Breast epithelium (tissue), 3 donors: Measurements from ENCODE around the gene UGT1A3.

ENCODE experiments used
- CTCF ChIP-seq, 3 donors: fragments of 450-650 bp; IDR thresholded peaks; one replicate each; pipeline ENCODE4 v1.5.1; 2016 to 2017; ENCODE audit warnings: antibody characterized with exemption in 3 of 3, mild to moderate bottlenecking in 3 of 3, moderate library complexity in 3 of 3
- POLR2A ChIP-seq: fragments of 450-650 bp; IDR thresholded peaks from one replicate; pipeline ENCODE4 v1.6.1; 2016; ENCODE audit warnings: antibody characterized with exemption, mild to moderate bottlenecking, moderate library complexity
- POLR2AphosphoS5 ChIP-seq, 3 donors: sonication (generic); formaldehyde crosslinking; IDR thresholded peaks; one replicate each; pipeline ENCODE4 v1.6.1; 2017; ENCODE audit warnings: antibody characterized with exemption in 3 of 3

GRCh38 chr2:233817361-233817911 is 88.6 kb downstream of the UGT1A3 start:
- no peak for TF ChIP-seq POLR2A
- no peak for TF ChIP-seq POLR2AphosphoS5 (IDR thresholded peaks at IDR 0.05)
- TF ChIP-seq CTCF (IDR thresholded peaks at IDR 0.05), result no peak
